Stimulated activated naive CD8-positive, alpha-beta T cell treated with anti-CD3 and anti-CD28 coated beads, Interleukin-15, Interleukin-2, amounts not matched to agents 100 U/mL and 50 U/mL, for 24 hours (primary cell): Measurements from ENCODE around the gene PGM1.

Source experiments
- ATAC-seq: fragments of 150-1000 bp; cut with Tn5 transposase; one replicate; pipeline ENCODE4 v1.10.0; 2021
- DNase-seq: peaks from one replicate; pipeline ENCODE4 v3.0.0; 2021

The PGM1 gene

GRCh38 chr1:63601061-63601460, 7.8 kb downstream of the PGM1 start:
- ATAC-seq: no peak
- DNase-seq: no peak

GRCh38 chr1:63601463-63601862, 8.3 kb downstream of the PGM1 start:
- no peak for ATAC-seq
- DNase-seq: no peak

- ATAC-seq (no peak), DNase-seq (no peak)
Observed at GRCh38 chr1:63601912-63602311, 8.7 kb downstream of the PGM1 start.

GRCh38 chr1:63602629-63603028, 9.4 kb downstream of the PGM1 start:
- DNase-seq (no peak), ATAC-seq (no peak)

- ATAC-seq (no peak), DNase-seq (no peak)
Observed at GRCh38 chr1:63603810-63604209, 10.6 kb downstream of the PGM1 start.

GRCh38 chr1:63607322-63607721, 14.1 kb downstream of the PGM1 start:
- ATAC-seq (no peak), DNase-seq (no peak)

- ATAC-seq (no peak), DNase-seq (no peak)
Observed at GRCh38 chr1:63611231-63611630, 18.0 kb downstream of the PGM1 start.

GRCh38 chr1:63612564-63612963, 19.4 kb downstream of the PGM1 start:
- ATAC-seq: no peak
- no peak for DNase-seq

GRCh38 chr1:63612971-63613370, 19.8 kb downstream of the PGM1 start:
- no peak for ATAC-seq
- DNase-seq: no peak

- ATAC-seq: peak; percentile 75
Observed at GRCh38 chr1:63615768-63616420, 22.7 kb downstream of the PGM1 start.

GRCh38 chr1:63617450-63617849, 24.2 kb downstream of the PGM1 start:
- no peak for DNase-seq
- no peak for ATAC-seq

More at GRCh38 chr1:63615768-63616420, 22.7 kb downstream of the PGM1 start:
- peak; percentile 58 for DNase-seq

- DNase-seq (no peak), ATAC-seq (no peak)
Observed at GRCh38 chr1:63618011-63618410, 24.8 kb downstream of the PGM1 start.

GRCh38 chr1:63619558-63619957, 26.3 kb downstream of the PGM1 start:
- DNase-seq: no peak
- ATAC-seq: no peak

- DNase-seq (no peak), ATAC-seq (no peak)
Observed at GRCh38 chr1:63620671-63621070, 27.5 kb downstream of the PGM1 start.

- DNase-seq: no peak
- ATAC-seq: no peak
Observed at GRCh38 chr1:63621075-63621474, 27.9 kb downstream of the PGM1 start.

GRCh38 chr1:63621698-63622097, 28.5 kb downstream of the PGM1 start:
- ATAC-seq: no peak
- no peak for DNase-seq

- no peak for ATAC-seq
- no peak for DNase-seq
Observed at GRCh38 chr1:63622849-63623566, 29.8 kb downstream of the PGM1 start.

GRCh38 chr1:63623952-63624351, 30.7 kb downstream of the PGM1 start:
- ATAC-seq (no peak), DNase-seq (no peak)

GRCh38 chr1:63624911-63625310, 31.7 kb downstream of the PGM1 start:
- ATAC-seq: no peak
- no peak for DNase-seq

- ATAC-seq (no peak), DNase-seq (no peak)
Observed at GRCh38 chr1:63626222-63626621, 33.0 kb downstream of the PGM1 start.

GRCh38 chr1:63628607-63629006, 35.4 kb downstream of the PGM1 start:
- DNase-seq (no peak), ATAC-seq (no peak)

GRCh38 chr1:63630238-63630637, 37.0 kb downstream of the PGM1 start:
- DNase-seq (no peak), ATAC-seq (no peak)

GRCh38 chr1:63630666-63631065, 37.5 kb downstream of the PGM1 start:
- no peak for DNase-seq
- ATAC-seq: no peak

GRCh38 chr1:63632110-63632509, 38.9 kb downstream of the PGM1 start:
- ATAC-seq (peak; percentile 40), DNase-seq (no peak)
